ENCODE data around the gene SPATA21.
"Not testable (repeated sequence)": the region's sequence is repeated elsewhere in the genome, so short reads cannot be mapped to it uniquely, and the experiment has no call there.

The SPATA21 gene

GRCh38 chr1:16380868-16381267, 56.4 kb downstream of the SPATA21 start:
- DNase-seq (ENCODE audit: low spot score) = no peak

- DNase-seq (ENCODE audit: low spot score) = no peak
Measured at GRCh38 chr1:16378443-16378842, 58.8 kb downstream of the SPATA21 start.

GRCh38 chr1:16376971-16377370, 60.3 kb downstream of the SPATA21 start:
- no peak for DNase-seq (ENCODE audit: low spot score)

GRCh38 chr1:16375521-16376340, 61.5 kb downstream of the SPATA21 start:
- DNase-seq (ENCODE audit: low spot score) = no peak

- DNase-seq (ENCODE audit: low spot score) = no peak
Measured at GRCh38 chr1:16374266-16374665, 63.0 kb downstream of the SPATA21 start.

- DNase-seq (ENCODE audit: low spot score) = no peak
Measured at GRCh38 chr1:16372535-16373285, 64.5 kb downstream of the SPATA21 start.

- DNase-seq (ENCODE audit: low spot score) = no peak
Measured at GRCh38 chr1:16371725-16372124, 65.5 kb downstream of the SPATA21 start.

- DNase-seq (ENCODE audit: low spot score) = no peak
Measured at GRCh38 chr1:16369821-16370220, 67.4 kb downstream of the SPATA21 start.

GRCh38 chr1:16367968-16368890, 69.0 kb downstream of the SPATA21 start:
- peak; percentile 59 for DNase-seq (ENCODE audit: low spot score)

- peak; percentile 77 for DNase-seq (ENCODE audit: low spot score)
Measured at GRCh38 chr1:16367258-16367967, 69.8 kb downstream of the SPATA21 start.

GRCh38 chr1:16366722-16367257, 70.4 kb downstream of the SPATA21 start, which contains the start of gene SZRD1:
TSS of gene SZRD1 (plus strand) at chr1:16367242. CDS start at chr1:16367258, 16 bp downstream.
- peak; percentile 99 for DNase-seq (ENCODE audit: low spot score)

GRCh38 chr1:16365146-16365498, 72.1 kb downstream of the SPATA21 start:
- DNase-seq (ENCODE audit: low spot score) = not testable (repeated sequence)

- DNase-seq (ENCODE audit: low spot score) = no peak
Measured at GRCh38 chr1:16356867-16357266, 80.4 kb downstream of the SPATA21 start.

- DNase-seq (ENCODE audit: low spot score) = no peak
Measured at GRCh38 chr1:16354619-16355018, 82.6 kb downstream of the SPATA21 start.

- no peak for DNase-seq (ENCODE audit: low spot score)
Measured at GRCh38 chr1:16352842-16353535, 84.2 kb downstream of the SPATA21 start.

- peak; percentile 92 for DNase-seq (ENCODE audit: low spot score)
Measured at GRCh38 chr1:16351994-16352841, 85.0 kb downstream of the SPATA21 start, which contains the start of gene FBXO42. TSS of gene FBXO42 (minus strand) at chr1:16352480. CDS start at chr1:16315418, 37,062 bp downstream.

GRCh38 chr1:16351456-16351993, 85.7 kb downstream of the SPATA21 start:
- no peak for DNase-seq (ENCODE audit: low spot score)

GRCh38 chr1:16349847-16350406, 87.3 kb downstream of the SPATA21 start:
- no peak for DNase-seq (ENCODE audit: low spot score)
